Cardiac fibroblast (primary cell): ENCODE measurements around the gene CFAP20DC.

Source experiments
- DNase-seq, 2 donors: peaks; one replicate each; pipeline versions ENCODE4 v3.0.0 to v3.0.0-alpha.2; 2010; ENCODE audit warnings: low read depth in 2 of 2
- H3K4me3 ChIP-seq, 2 donors: replicated peaks in 1 of 2; 1 replicate in 1 of 2; 2 replicates in 1 of 2; pipeline ENCODE4 v1.5.1; 2011; ENCODE audit warnings: low read depth in 2 of 2, low read length in 2 of 2, mild to moderate bottlenecking in 2 of 2, moderate library complexity in 1 of 2
- CTCF ChIP-seq: IDR thresholded peaks from one replicate; pipeline ENCODE4 v1.5.1; 2011; ENCODE audit warnings: low read depth, mild to moderate bottlenecking, low read length, inconsistent platforms

CFAP20DC gene

GRCh38 chr3:58784888-58785287, 264.9 kb downstream of the CFAP20DC start:
- no peak for TF ChIP-seq CTCF
- no peak for DNase-seq
- no peak overlapping the region for H3K4me3 ChIP-seq

DNA sequence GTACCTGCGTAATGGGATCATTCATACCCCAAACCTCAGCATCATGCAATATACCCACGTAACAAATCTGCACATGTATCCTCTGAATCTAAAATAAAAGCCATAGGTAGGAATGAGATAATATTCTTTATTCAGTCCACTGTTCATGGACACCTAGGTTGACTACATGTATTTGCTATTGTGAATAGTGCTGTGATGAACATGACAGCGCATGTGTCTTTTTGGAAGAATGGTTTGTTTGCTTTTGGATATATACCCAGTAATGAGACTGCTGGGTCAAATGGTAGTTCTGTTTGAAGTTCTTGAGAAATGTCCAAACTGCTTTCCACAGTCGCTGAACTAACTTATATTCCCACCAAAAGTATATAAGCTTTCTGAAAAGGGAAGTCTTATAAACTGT, 265.4 kb downstream of the CFAP20DC start:
- no peak for DNase-seq
- TF ChIP-seq CTCF, result no peak
- no peak overlapping the region for H3K4me3 ChIP-seq

GRCh38 chr3:58783845-58784244, 266.0 kb downstream of the CFAP20DC start:
- TF ChIP-seq CTCF, result no peak
- H3K4me3 ChIP-seq, result no peak overlapping the region
- DNase-seq, result no peak

- no peak for TF ChIP-seq CTCF
- H3K4me3 ChIP-seq, result no peak overlapping the region
- no peak for DNase-seq
These were observed 269.9 kb downstream of the CFAP20DC start for GRCh38 chr3:58779934-58780333.

- DNase-seq, result no peak
- no peak for TF ChIP-seq CTCF
- no peak overlapping the region for H3K4me3 ChIP-seq
These were observed 273.6 kb downstream of the CFAP20DC start for GRCh38 chr3:58776231-58776630.

DNA sequence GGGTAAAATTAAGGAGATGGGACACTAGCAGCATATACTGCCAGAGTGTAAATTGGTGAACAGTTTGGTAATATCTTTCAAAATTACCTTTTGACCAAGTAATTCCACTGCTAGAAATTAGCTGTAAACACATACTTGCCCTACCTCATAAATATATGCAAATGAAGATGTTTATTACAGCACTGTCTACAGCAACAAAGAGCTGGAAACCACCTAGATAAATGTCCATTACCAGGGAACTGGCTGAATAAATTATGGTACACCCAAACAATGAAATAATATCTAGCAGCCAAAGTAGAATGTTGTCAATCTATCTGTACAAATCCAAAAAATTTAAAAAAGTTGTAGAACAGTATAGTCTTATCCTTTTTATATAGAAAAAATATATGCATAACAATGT, 277.4 kb downstream of the CFAP20DC start:
- H3K4me3 ChIP-seq, result no peak overlapping the region
- DNase-seq, result no peak
- no peak for TF ChIP-seq CTCF

- DNase-seq, result no peak
- no peak for TF ChIP-seq CTCF
- H3K4me3 ChIP-seq, result no peak overlapping the region
These were observed 280.8 kb downstream of the CFAP20DC start for GRCh38 chr3:58769065-58769464.
